H1 (cell line): Measurements from ENCODE around the gene TNFSF15. TPM values are rescaled to one million over a fixed set of nuclear protein-coding genes. Genes with fewer than 3 reads are reported as not detected.

Experiments used
- CTCF ChIA-PET: fragments of 300-600 bp; sonication (Branson Sonifier 250); formaldehyde crosslinking; loops from one replicate; lab custom pipeline; 2021; ENCODE audit not compliant: partially characterized antibody; lab: Charles Lee
- POLR2A ChIA-PET: fragments of 300-600 bp; sonication (Branson Sonifier 250); formaldehyde crosslinking; loops from one replicate; lab custom pipeline; 2021; ENCODE audit warnings: inconsistent platforms; ENCODE audit not compliant: partially characterized antibody; lab: Charles Lee
- DNase-seq, 2 experiments: peaks; one replicate each; pipeline versions ENCODE4 v3.0.0 to v3.0.0-alpha.2; 2010 to 2022; ENCODE audit warnings: low spot score in 2 of 2, low read depth in 1 of 2, mixed read lengths in 1 of 2
- FAIRE-seq: peaks from 2 replicates; lab custom pipeline; 2011; peaks lifted over from hg19 to GRCh38; lab: Jason Lieb, UNC
- H2AFZ ChIP-seq: 2 replicates; pipeline ENCODE4 v1.8.1; 2012; ENCODE audit warnings: low read length, inconsistent platforms
- H2AK5ac ChIP-seq: 2 replicates; pipeline ENCODE4 v1.6.1; 2013; ENCODE audit warnings: low read depth, low read length
- H2BK120ac ChIP-seq: replicated peaks from 2 replicates; pipeline ENCODE3; 2013; ENCODE audit warnings: low read depth, low read length, inconsistent platforms
- H2BK12ac ChIP-seq: 2 replicates; pipeline ENCODE4 v1.6.1; 2013; ENCODE audit warnings: low read depth, low read length
- H2BK15ac ChIP-seq: 2 replicates; pipeline ENCODE4 v1.6.1; 2013; ENCODE audit warnings: low read length
- H2BK20ac ChIP-seq: 2 replicates; pipeline ENCODE4 v1.6.1; 2013; ENCODE audit warnings: low read length
- H2BK5ac ChIP-seq: 2 replicates; pipeline ENCODE4 v1.6.1; 2013; ENCODE audit warnings: low read depth, low read length
- H3K14ac ChIP-seq: 2 replicates; pipeline ENCODE4 v1.6.1; 2013; ENCODE audit warnings: inconsistent platforms; ENCODE audit not compliant: insufficient read length
- H3K18ac ChIP-seq: 2 replicates; pipeline ENCODE4 v1.6.1; 2013; ENCODE audit warnings: low read length; ENCODE audit errors: extremely low read depth
- H3K23ac ChIP-seq: 2 replicates; pipeline ENCODE4 v1.6.1; 2013; ENCODE audit warnings: inconsistent platforms; ENCODE audit not compliant: insufficient read length
- H3K23me2 ChIP-seq: 2 replicates; pipeline ENCODE4 v1.6.1; 2013; ENCODE audit warnings: low read depth, low read length
- H3K27ac ChIP-seq: 2 replicates; pipeline ENCODE4 v1.6.1; 2011; ENCODE audit warnings: low read depth, low read length, inconsistent platforms
- H3K27me3 ChIP-seq, 4 experiments: replicated peaks in 1 of 4; 1 replicate in 1 of 4; 2 replicates in 3 of 4; pipeline versions ENCODE4 v1.6.1 to v1.8.1; 2011 to 2013; ENCODE audit warnings: low read length in 3 of 4, mild to moderate bottlenecking in 3 of 4, inconsistent platforms in 2 of 4, mixed read lengths in 2 of 4, moderate library complexity in 1 of 4; ENCODE audit not compliant: control insufficient read depth in 3 of 4, insufficient read depth in 3 of 4; ENCODE audit errors: extremely low read depth in 1 of 4
- H3K36me3 ChIP-seq, 4 experiments: 2 replicates each; pipeline versions ENCODE4 v1.6.1 to v1.8.1; 2011 to 2013; ENCODE audit warnings: mild to moderate bottlenecking in 4 of 4, low read length in 3 of 4, moderate library complexity in 2 of 4, control low read depth in 1 of 4, inconsistent platforms in 1 of 4; ENCODE audit not compliant: insufficient read depth in 4 of 4, control insufficient read depth in 2 of 4
- H3K4ac ChIP-seq: replicated peaks from 2 replicates; pipeline ENCODE3; 2013; ENCODE audit warnings: low read length, low read depth, mixed read lengths, inconsistent platforms; ENCODE audit not compliant: insufficient read length
- H3K4me1 ChIP-seq, 4 experiments: replicated peaks in 1 of 4; 1 replicate in 1 of 4; 2 replicates in 3 of 4; pipeline versions ENCODE4 v1.6.1 to v1.8.1; 2011 to 2013; ENCODE audit warnings: low read length in 3 of 4, inconsistent platforms in 2 of 4, mixed read lengths in 1 of 4; ENCODE audit not compliant: insufficient read depth in 4 of 4, control insufficient read depth in 3 of 4
- H3K4me2 ChIP-seq, 2 experiments: 2 replicates each; pipeline versions ENCODE4 v1.6.1 to v1.8.1; 2011 to 2013; ENCODE audit warnings: low read depth in 2 of 2, low read length in 2 of 2, control low read depth in 1 of 2, inconsistent platforms in 1 of 2, mild to moderate bottlenecking in 1 of 2; ENCODE audit not compliant: insufficient read depth in 1 of 2
- H3K4me3 ChIP-seq, 4 experiments: fragments of 200-600, 300-600 bp in 1 of 4; sonication (generic), shearing (Covaris generic), sonication (Bioruptor Twin) in 1 of 4; 2 replicates each; pipeline versions ENCODE4 v1.5.1 to v1.8.1; 2011 to 2016; ENCODE audit warnings: low read length in 4 of 4, low read depth in 3 of 4, control low read depth in 2 of 4, inconsistent platforms in 2 of 4, mild to moderate bottlenecking in 2 of 4, mixed read lengths in 1 of 4, moderate library complexity in 1 of 4; ENCODE audit not compliant: insufficient read depth in 2 of 4; ENCODE audit errors: extremely low read depth in 1 of 4
- H3K56ac ChIP-seq: replicated peaks from 2 replicates; pipeline ENCODE3; 2013; ENCODE audit warnings: low read depth, mild to moderate bottlenecking, mixed read lengths, low read length, inconsistent platforms; ENCODE audit not compliant: insufficient read length
- H3K79me1 ChIP-seq: 2 replicates; pipeline ENCODE4 v1.6.1; 2013; ENCODE audit warnings: low read depth, low read length, control low read depth
- H3K79me2 ChIP-seq, 2 experiments: 2 replicates each; pipeline versions ENCODE4 v1.6.1 to v1.8.1; 2012 to 2013; ENCODE audit warnings: low read length in 2 of 2, mild to moderate bottlenecking in 2 of 2, inconsistent platforms in 1 of 2; ENCODE audit not compliant: insufficient read depth in 2 of 2, control insufficient read depth in 1 of 2
- H3K9ac ChIP-seq, 4 experiments: replicated peaks in 1 of 4; 1 replicate in 1 of 4; 2 replicates in 3 of 4; pipeline versions ENCODE4 v1.6.1 to v1.8.1; 2011 to 2013; ENCODE audit warnings: low read depth in 3 of 4, low read length in 3 of 4, control low read depth in 2 of 4, mild to moderate bottlenecking in 2 of 4, moderate library complexity in 2 of 4, inconsistent platforms in 1 of 4; ENCODE audit errors: extremely low read depth in 1 of 4
- H3K9me3 ChIP-seq, 2 experiments: 2 replicates each; pipeline versions ENCODE4 v1.6.1 to v1.8.1; 2012 to 2013; ENCODE audit warnings: mild to moderate bottlenecking in 2 of 2, moderate library complexity in 2 of 2, control low read depth in 1 of 2, inconsistent platforms in 1 of 2, low read depth in 1 of 2, low read length in 1 of 2, mixed read lengths in 1 of 2; ENCODE audit not compliant: insufficient read depth in 2 of 2
- H4K20me1 ChIP-seq, 2 experiments: replicated peaks in 1 of 2; 2 replicates each; pipeline versions ENCODE3 to v1.8.1; 2011 to 2013; ENCODE audit warnings: inconsistent platforms in 2 of 2, low read length in 2 of 2, mild to moderate bottlenecking in 1 of 2; ENCODE audit not compliant: insufficient read depth in 2 of 2, control insufficient read depth in 1 of 2
- H4K5ac ChIP-seq: 2 replicates; pipeline ENCODE4 v1.6.1; 2013; ENCODE audit warnings: low read length, low read depth, mixed read lengths, inconsistent platforms; ENCODE audit not compliant: insufficient read length
- H4K8ac ChIP-seq: 2 replicates; pipeline ENCODE4 v1.8.0; 2013; ENCODE audit warnings: mild to moderate bottlenecking, moderate library complexity, low read length, inconsistent platforms; ENCODE audit not compliant: insufficient read depth; ENCODE audit errors: extremely low read depth
- H4K91ac ChIP-seq: replicated peaks from 2 replicates; pipeline ENCODE3; 2013; ENCODE audit warnings: low read length, mixed read lengths, inconsistent platforms; ENCODE audit not compliant: insufficient read length
- WGBS, 2 experiments: shearing (Covaris generic) in 1 of 2; methylation state at CpG; one replicate each; pipeline versions ENCODE4 v1.1.6 to v1.1.7; 2013 to 2015; ENCODE audit warnings: low lambda C conversion rate in 2 of 2, mixed read lengths in 2 of 2, inconsistent platforms in 1 of 2, low coverage in 1 of 2, missing lambda C conversion rate in 1 of 2; ENCODE audit not compliant: insufficient replicate concordance in 2 of 2, insufficient coverage in 1 of 2, insufficient read length in 1 of 2; ENCODE audit errors: extremely low coverage in 1 of 2, missing lambda C conversion rate in 1 of 2; 5-methylcytosine and 5-hydroxymethylcytosine counted together
- polyA plus RNA-seq, 7 experiments: library from polyadenylated mRNA; depleted of rRNA in 3 of 7; stranded (reverse) in 5 of 7; unstranded in 2 of 7; fragments of >200 nt in 5 of 7; fragments of 200-250 nt in 2 of 7; gene quantifications; 1 replicate in 5 of 7; 2 replicates in 1 of 7; 4 replicates in 1 of 7; pipeline versions ENCODE4 v1.2.1 to v1.2.3, GENCODE V29; 2011 to 2013; ENCODE audit warnings: missing spikeins in 2 of 7, mixed read lengths in 2 of 7
- total RNA-seq: library from RNA; stranded (reverse); fragmentation: NEBNext Ultra II Directional; extraction: Animal tissue kit (Norgen Biotek cat#: 25700); gene quantifications from 2 replicates; pipeline ENCODE4 v1.2.1, GENCODE V29; 2021

TNFSF15 gene
- total and polyA plus RNA-seq, 2 of the 8 experiments (the other 6 are each of a cell fraction or from before 2014, with no cell fraction given) = 0.09 to 0.17 TPM

- Histone ChIP-seq H3K36me3 (no peaks in the 10 kb centered on the region), H3K4me3 (no peak overlapping the region), H4K91ac (no peak overlapping the region), H3K4me1 (no peaks in the 10 kb centered on the region), H3K23ac (no peak overlapping the region), H3K23me2 (no peaks in the 10 kb centered on the region), H2AFZ (no peak overlapping the region), H3K18ac (no peak overlapping the region), H2BK5ac (no peak overlapping the region), H2BK12ac (no peak overlapping the region), H4K5ac (no peak overlapping the region), H3K4ac (no peak overlapping the region), H3K14ac (no peak overlapping the region), H3K9ac (no peak overlapping the region), H4K20me1 (no peaks in the 10 kb centered on the region), H3K79me2 (no peaks in the 10 kb centered on the region), H3K4me2 (no peak overlapping the region), H3K9me3 (no peaks in the 10 kb centered on the region), H3K79me1 (no peaks in the 10 kb centered on the region), H2BK15ac (no peak overlapping the region), H3K27me3 (no peaks in the 10 kb centered on the region), H2BK20ac (no peak overlapping the region), H4K8ac (no peak overlapping the region), H3K56ac (no peak overlapping the region), H2BK120ac (no peak overlapping the region), H2AK5ac (no peak overlapping the region), H3K27ac (no peak overlapping the region)
- POLR2A ChIA-PET = no interaction called here
- CTCF ChIA-PET = interaction anchor here (0.9 to 1.3 kb wide), 3 partner anchors 9 to 127 kb away, joined by 3 read pairs; no protein-coding TSS in a partner anchor
- DNase-seq (no peak), FAIRE-seq (no peak)
- 78% methylated on average over 4 of the region's 4 CpGs; no CpG with 5 or more reads in 1 of the 2 experiments for WGBS, 2 experiments
Measured at GRCh38 chr9:114787781-114788498, 17.9 kb downstream of the TNFSF15 start.
